CD4-positive, alpha-beta T cell (primary cell): ENCODE data around the gene PAIP2. TPM values are rescaled to one million over a fixed set of nuclear protein-coding genes. Genes with fewer than 3 reads are reported as not detected.

Experiments
- ATAC-seq: fragments of 200-7000 bp; cut with Tn5 transposase; one replicate; pipeline ENCODE4 v1.10.0; 2022; ENCODE audit warnings: mild to moderate bottlenecking; ENCODE audit not compliant: poor library complexity
- CTCF ChIA-PET: fragments of 350-600 bp; sonication (Branson Sonifier 250); formaldehyde crosslinking; loops from one replicate; lab custom pipeline; 2021; ENCODE audit warnings: antibody characterized with exemption, inconsistent platforms; lab: Charles Lee
- POLR2A ChIA-PET: fragments of 350-600 bp; sonication (Branson Sonifier 250); formaldehyde crosslinking; loops from one replicate; lab custom pipeline; 2021; ENCODE audit warnings: antibody characterized with exemption, inconsistent platforms; lab: Charles Lee
- DNase-seq, 14 experiments: peaks; one replicate each; pipeline ENCODE4 v3.0.0-alpha.2; 2013 to 2020; ENCODE audit warnings: mixed read lengths in 2 of 14
- H3K27ac ChIP-seq, 2 donors: one replicate each; pipeline versions ENCODE4 v1.5.1 to v1.7.0; 2013; ENCODE audit warnings: low read length in 2 of 2, low read depth in 1 of 2, mild to moderate bottlenecking in 1 of 2
- H3K27me3 ChIP-seq, 2 experiments: 1 replicate in 1 of 2; 2 replicates in 1 of 2; pipeline versions ENCODE4 v1.6.1 to v1.7.0; 2013; ENCODE audit warnings: low read length in 2 of 2, control low read depth in 1 of 2, mild to moderate bottlenecking in 1 of 2, moderate library complexity in 1 of 2; ENCODE audit not compliant: insufficient read depth in 2 of 2, control insufficient read depth in 1 of 2
- H3K36me3 ChIP-seq: one replicate; pipeline ENCODE4 v1.6.1; 2013; ENCODE audit warnings: low read length, control low read depth; ENCODE audit not compliant: insufficient read depth
- H3K4me1 ChIP-seq: one replicate; pipeline ENCODE4 v1.6.1; 2013; ENCODE audit warnings: low read length, control low read depth; ENCODE audit not compliant: insufficient read depth
- H3K4me3 ChIP-seq: one replicate; pipeline ENCODE4 v1.5.1; 2013; ENCODE audit warnings: mild to moderate bottlenecking, low read length, moderate library complexity
- H3K9me3 ChIP-seq, 2 experiments: 1 replicate in 1 of 2; 2 replicates in 1 of 2; pipeline versions ENCODE4 v1.6.1 to v1.7.0; 2013; ENCODE audit warnings: low read length in 2 of 2, mild to moderate bottlenecking in 2 of 2, control low read depth in 1 of 2, moderate library complexity in 1 of 2; ENCODE audit not compliant: control insufficient read depth in 1 of 2, insufficient read depth in 1 of 2
- H3K27ac Mint-ChIP-seq: one replicate; pipeline ENCODE4 v1.8.0; 2020; ENCODE audit warnings: mixed read lengths
- H3K27me3 Mint-ChIP-seq: one replicate; pipeline ENCODE4 v1.8.0; 2021; ENCODE audit warnings: mixed read lengths
- H3K36me3 Mint-ChIP-seq: one replicate; pipeline ENCODE4 v1.8.0; 2021; ENCODE audit warnings: low read depth, mixed read lengths
- H3K4me1 Mint-ChIP-seq: one replicate; pipeline ENCODE4 v1.8.0; 2021; ENCODE audit warnings: low read depth, mixed read lengths
- H3K4me3 Mint-ChIP-seq: one replicate; pipeline ENCODE4 v1.8.0; 2020; ENCODE audit warnings: mild to moderate bottlenecking, mixed read lengths
- H3K9me3 Mint-ChIP-seq: one replicate; pipeline ENCODE4 v1.8.0; 2020; ENCODE audit warnings: mixed read lengths
- intact Hi-C, 2 experiments: fragments of 100-400 bp; cut with DNase I in 1 of 2; cut with micrococcal nuclease in 1 of 2; formaldehyde crosslinking; loops; one replicate each; pipeline versions ENCODE4 v1.15.1 to v1.9.0; 2023 to 2025; cut with DNase I, micrococcal nuclease
- total RNA-seq, 174 experiments: library from RNA in 2 of 174; stranded (reverse) in 2 of 174; gene quantifications; one replicate each; pipeline ENCODE4 v1.2.3 and lab custom pipeline; 2021 to 2026
- TF ChIP-seq, protein P1 (sequence below): fragments of 200-600 bp; IDR thresholded peaks from one replicate; pipeline ENCODE4 v1.8.0; 2022; ENCODE audit warnings: antibody characterized with exemption, mild to moderate bottlenecking

PAIP2 gene
- total RNA-seq, 2 experiments from 2014 or later: 151 to 156 TPM

GRCh38 chr5:139312075-139312474, 29.6 kb upstream of the PAIP2 start:
- Histone ChIP-seq H3K9me3 (no peaks in the 10 kb centered on the region), H3K27ac (no peak overlapping the region), H3K4me3 (no peak overlapping the region), H3K27me3 (no peaks in the 10 kb centered on the region), H3K4me1 (peaks cover 30% of the 10 kb centered on the region), H3K36me3 (peaks cover 41% of the 10 kb centered on the region)
- Mint-ChIP-seq H3K27me3 (no peaks in the 10 kb centered on the region), H3K27ac (no peak overlapping the region), H3K4me1 (peaks cover 78% of the 10 kb centered on the region), H3K4me3 (peak overlapping the region; percentile 32), H3K36me3 (peaks cover 66% of the 10 kb centered on the region), H3K9me3 (no peaks in the 10 kb centered on the region)
- ChIA-PET CTCF (no interaction called here), POLR2A (interaction anchor here (0.7 to 5.2 kb wide), 5 partner anchors 16 to 40 kb away, joined by 3 to 36 read pairs (median 4); partner anchors contain the start of genes MATR3 and PAIP2)
- TF ChIP-seq, protein P1, sequence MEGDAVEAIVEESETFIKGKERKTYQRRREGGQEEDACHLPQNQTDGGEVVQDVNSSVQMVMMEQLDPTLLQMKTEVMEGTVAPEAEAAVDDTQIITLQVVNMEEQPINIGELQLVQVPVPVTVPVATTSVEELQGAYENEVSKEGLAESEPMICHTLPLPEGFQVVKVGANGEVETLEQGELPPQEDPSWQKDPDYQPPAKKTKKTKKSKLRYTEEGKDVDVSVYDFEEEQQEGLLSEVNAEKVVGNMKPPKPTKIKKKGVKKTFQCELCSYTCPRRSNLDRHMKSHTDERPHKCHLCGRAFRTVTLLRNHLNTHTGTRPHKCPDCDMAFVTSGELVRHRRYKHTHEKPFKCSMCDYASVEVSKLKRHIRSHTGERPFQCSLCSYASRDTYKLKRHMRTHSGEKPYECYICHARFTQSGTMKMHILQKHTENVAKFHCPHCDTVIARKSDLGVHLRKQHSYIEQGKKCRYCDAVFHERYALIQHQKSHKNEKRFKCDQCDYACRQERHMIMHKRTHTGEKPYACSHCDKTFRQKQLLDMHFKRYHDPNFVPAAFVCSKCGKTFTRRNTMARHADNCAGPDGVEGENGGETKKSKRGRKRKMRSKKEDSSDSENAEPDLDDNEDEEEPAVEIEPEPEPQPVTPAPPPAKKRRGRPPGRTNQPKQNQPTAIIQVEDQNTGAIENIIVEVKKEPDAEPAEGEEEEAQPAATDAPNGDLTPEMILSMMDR: no peak
- no peak for ATAC-seq
- DNase-seq: no peak
- intact Hi-C loops: no loop called here

GRCh38 chr5:139314276-139314675, 27.4 kb upstream of the PAIP2 start:
- ATAC-seq: no peak
- Mint-ChIP-seq H3K27me3 (no peaks in the 10 kb centered on the region), H3K36me3 (peaks cover 69% of the 10 kb centered on the region), H3K9me3 (no peaks in the 10 kb centered on the region), H3K27ac (no peak overlapping the region), H3K4me1 (peaks cover 59% of the 10 kb centered on the region), H3K4me3 (no peak overlapping the region)
- H3K27ac ChIP-seq: no peak overlapping the region
- intact Hi-C loops: no loop called here
- no peaks in the 10 kb centered on the region for H3K9me3 ChIP-seq
- CTCF ChIA-PET: no interaction called here
- POLR2A ChIA-PET: interaction anchor here (2.5 kb wide), 1 partner anchor 28 kb away, joined by 11 read pairs; the partner anchor contains the start of gene PAIP2
- no peak overlapping the region for H3K4me3 ChIP-seq
- TF ChIP-seq, protein P1: no peak
- H3K4me1 ChIP-seq: peaks cover 19% of the 10 kb centered on the region
- no peak for DNase-seq
- peaks cover 58% of the 10 kb centered on the region for H3K36me3 ChIP-seq
- H3K27me3 ChIP-seq: no peaks in the 10 kb centered on the region

GRCh38 chr5:139315056-139315615, 26.5 kb upstream of the PAIP2 start:
- CTCF ChIA-PET: no interaction called here
- peaks cover 51% of the 10 kb centered on the region for H3K4me1 Mint-ChIP-seq

More at GRCh38 chr5:139315056-139315615, 26.5 kb upstream of the PAIP2 start:
- intact Hi-C loops: no loop called here
- no peaks in the 10 kb centered on the region for H3K9me3 Mint-ChIP-seq
- no peaks in the 10 kb centered on the region for H3K27me3 Mint-ChIP-seq
- ATAC-seq: no peak
- peak overlapping the region; percentile 13 for H3K4me3 Mint-ChIP-seq
- no peak overlapping the region for H3K27ac ChIP-seq
- no peak overlapping the region for H3K4me3 ChIP-seq
- H3K36me3 Mint-ChIP-seq: peaks cover 69% of the 10 kb centered on the region
- POLR2A ChIA-PET: interaction anchor here (1.3 kb wide), 1 partner anchor 29 kb away, joined by 3 read pairs; no protein-coding TSS in a partner anchor
- TF ChIP-seq, protein P1: no peak
- H3K27ac Mint-ChIP-seq: peak overlapping the region; percentile 51
- no peaks in the 10 kb centered on the region for H3K9me3 ChIP-seq
- no peak for DNase-seq
- H3K27me3 ChIP-seq: no peaks in the 10 kb centered on the region
- H3K4me1 ChIP-seq: peaks cover 19% of the 10 kb centered on the region
- H3K36me3 ChIP-seq: peaks cover 66% of the 10 kb centered on the region
